Activated T-cell treated with anti-CD3 and anti-CD28 coated beads, Interleukin-2, amount 50 U/mL, for 4 hours (primary cell): ENCODE measurements around the gene CDK16. TPM values are rescaled to one million over a fixed set of nuclear protein-coding genes. Genes with fewer than 3 reads are reported as not detected.

Source experiments
- ATAC-seq, 2 donors: fragments of 200-7000 bp; cut with Tn5 transposase; one replicate each; pipeline ENCODE4 v1.10.0; 2021
- DNase-seq: peaks from one replicate; pipeline ENCODE4 v3.0.0-alpha.2; 2020
- H3K27me3 Mint-ChIP-seq: one replicate; pipeline ENCODE4 v1.8.0; 2021; ENCODE audit warnings: low read depth, mixed read lengths
- H3K36me3 Mint-ChIP-seq: one replicate; pipeline ENCODE4 v1.8.0; 2022; ENCODE audit warnings: mixed read lengths; ENCODE audit not compliant: insufficient read depth
- H3K4me1 Mint-ChIP-seq: one replicate; pipeline ENCODE4 v1.8.0; 2021; ENCODE audit warnings: low read depth, mixed read lengths
- H3K4me3 Mint-ChIP-seq: one replicate; pipeline ENCODE4 v1.8.0; 2021; ENCODE audit warnings: mild to moderate bottlenecking, moderate library complexity, mixed read lengths
- H3K9me3 Mint-ChIP-seq: one replicate; pipeline ENCODE4 v1.8.0; 2021; ENCODE audit warnings: mixed read lengths
- total RNA-seq, 3 donors: library from RNA; stranded (reverse); gene quantifications; one replicate each; pipeline ENCODE4 v1.2.1, GENCODE V29; 2021

CDK16 gene
- total RNA-seq, result 10 to 100 TPM; 45.4 to 51.4 (median 49.4) TPM

- DNase-seq (peak; percentile 73), ATAC-seq (peak; percentile 59 to 60)
- Mint-ChIP-seq H3K4me1 (peaks cover 44% of the 10 kb centered on the region), H3K27me3 (no peaks in the 10 kb centered on the region), H3K4me3 (peak within 1 kb of the TSS; percentile 91), H3K9me3 (no peaks in the 10 kb centered on the region), H3K36me3 (peaks cover 20% of the 10 kb centered on the region)
Observed at GRCh38 chrX:47218280-47218919, at the start of gene CDK16. Gene CDK16 (plus strand): TSS chrX:47218681. CDS start chrX:47223558, 4,877 bp downstream.

- Mint-ChIP-seq H3K9me3 (no peaks in the 10 kb centered on the region), H3K4me1 (peaks cover 2% of the 10 kb centered on the region), H3K36me3 (peaks cover 9% of the 10 kb centered on the region), H3K27me3 (no peaks in the 10 kb centered on the region), H3K4me3 (no peak overlapping the region)
- no peak for DNase-seq
- ATAC-seq, result no peak
Observed at GRCh38 chrX:47169273-47169672, 49.2 kb upstream of the CDK16 start.

GRCh38 chrX:47169726-47170515, 48.6 kb upstream of the CDK16 start:
- Mint-ChIP-seq H3K4me3 (no peak overlapping the region), H3K9me3 (no peaks in the 10 kb centered on the region), H3K27me3 (no peaks in the 10 kb centered on the region), H3K36me3 (peaks cover 8% of the 10 kb centered on the region), H3K4me1 (peaks cover 2% of the 10 kb centered on the region)
- DNase-seq (no peak), ATAC-seq (no peak)

GRCh38 chrX:47170861-47171692, 47.4 kb upstream of the CDK16 start:
- ATAC-seq (no peak), DNase-seq (no peak)
- no peaks in the 10 kb centered on the region for H3K9me3 Mint-ChIP-seq
- peaks cover 2% of the 10 kb centered on the region for H3K4me1 Mint-ChIP-seq
- H3K4me3 Mint-ChIP-seq, result no peak overlapping the region
- H3K27me3 Mint-ChIP-seq, result no peaks in the 10 kb centered on the region
- peaks cover 6% of the 10 kb centered on the region for H3K36me3 Mint-ChIP-seq

GRCh38 chrX:47171996-47172395, 46.5 kb upstream of the CDK16 start:
- no peak overlapping the region for H3K4me3 Mint-ChIP-seq
- H3K9me3 Mint-ChIP-seq, result no peaks in the 10 kb centered on the region
- no peak for ATAC-seq
- peaks cover 6% of the 10 kb centered on the region for H3K36me3 Mint-ChIP-seq
- DNase-seq, result no peak
- no peaks in the 10 kb centered on the region for H3K27me3 Mint-ChIP-seq
- peaks cover 2% of the 10 kb centered on the region for H3K4me1 Mint-ChIP-seq

GRCh38 chrX:47172549-47172948, 45.9 kb upstream of the CDK16 start:
- Mint-ChIP-seq H3K9me3 (no peaks in the 10 kb centered on the region), H3K27me3 (no peaks in the 10 kb centered on the region), H3K4me1 (peaks cover 2% of the 10 kb centered on the region), H3K36me3 (peaks cover 6% of the 10 kb centered on the region), H3K4me3 (no peak overlapping the region)
- no peak for DNase-seq
- ATAC-seq, result no peak

- Mint-ChIP-seq H3K4me3 (no peak overlapping the region), H3K36me3 (peaks cover 9% of the 10 kb centered on the region), H3K4me1 (peaks cover 2% of the 10 kb centered on the region), H3K9me3 (no peaks in the 10 kb centered on the region), H3K27me3 (no peaks in the 10 kb centered on the region)
- no peak for ATAC-seq
- DNase-seq, result no peak
Observed at GRCh38 chrX:47172971-47173792, 45.3 kb upstream of the CDK16 start.

- Mint-ChIP-seq H3K4me1 (no peaks in the 10 kb centered on the region), H3K4me3 (no peak overlapping the region), H3K9me3 (no peaks in the 10 kb centered on the region), H3K36me3 (peaks cover 8% of the 10 kb centered on the region), H3K27me3 (no peaks in the 10 kb centered on the region)
- DNase-seq (no peak), ATAC-seq (no peak)
Observed at GRCh38 chrX:47174376-47174775, 44.1 kb upstream of the CDK16 start.

GRCh38 chrX:47174846-47175587, 43.5 kb upstream of the CDK16 start:
- Mint-ChIP-seq H3K4me3 (no peak overlapping the region), H3K9me3 (no peaks in the 10 kb centered on the region), H3K36me3 (peaks cover 10% of the 10 kb centered on the region), H3K27me3 (no peaks in the 10 kb centered on the region), H3K4me1 (no peaks in the 10 kb centered on the region)
- DNase-seq (no peak), ATAC-seq (no peak)

- Mint-ChIP-seq H3K4me1 (no peaks in the 10 kb centered on the region), H3K36me3 (peaks cover 10% of the 10 kb centered on the region), H3K9me3 (no peaks in the 10 kb centered on the region), H3K27me3 (no peaks in the 10 kb centered on the region), H3K4me3 (no peak overlapping the region)
- DNase-seq (no peak), ATAC-seq (no peak)
Observed at GRCh38 chrX:47175588-47175980, 42.9 kb upstream of the CDK16 start.

GRCh38 chrX:47176101-47176740, 42.3 kb upstream of the CDK16 start:
- Mint-ChIP-seq H3K27me3 (no peaks in the 10 kb centered on the region), H3K4me1 (no peaks in the 10 kb centered on the region), H3K36me3 (peaks cover 10% of the 10 kb centered on the region), H3K4me3 (no peak overlapping the region), H3K9me3 (no peaks in the 10 kb centered on the region)
- no peak for DNase-seq
- ATAC-seq, result no peak

- H3K4me3 Mint-ChIP-seq, result no peak overlapping the region
- DNase-seq (no peak), ATAC-seq (no peak)
- H3K9me3 Mint-ChIP-seq, result no peaks in the 10 kb centered on the region
- H3K27me3 Mint-ChIP-seq, result no peaks in the 10 kb centered on the region
- no peaks in the 10 kb centered on the region for H3K4me1 Mint-ChIP-seq
- H3K36me3 Mint-ChIP-seq, result peaks cover 10% of the 10 kb centered on the region
Observed at GRCh38 chrX:47177079-47177478, 41.4 kb upstream of the CDK16 start.

GRCh38 chrX:47178337-47178736, 40.1 kb upstream of the CDK16 start:
- Mint-ChIP-seq H3K36me3 (peaks cover 13% of the 10 kb centered on the region), H3K9me3 (no peaks in the 10 kb centered on the region)
- ATAC-seq, result no peak

More at GRCh38 chrX:47178337-47178736, 40.1 kb upstream of the CDK16 start:
- no peak for DNase-seq
- Mint-ChIP-seq H3K4me3 (no peak overlapping the region), H3K4me1 (no peaks in the 10 kb centered on the region), H3K27me3 (no peaks in the 10 kb centered on the region)
